Measurements from ENCODE around the gene TMEM190. TPM values are rescaled to one million over a fixed set of nuclear protein-coding genes. Genes with fewer than 3 reads are reported as not detected.

TMEM190 gene
- polyA plus RNA-seq, 1 experiment: 1.3 TPM

- TF ChIP-seq CTCF (IDR thresholded peaks at IDR 0.05; ENCODE audit: insufficient read depth, low read depth, low read length): no peak
- POLR2A ChIA-PET: no interaction called here
- CTCF ChIA-PET: interaction anchor here (0.6 to 2.0 kb wide), 4 partner anchors 13 to 123 kb away, joined by 3 to 9 read pairs (median 3); no protein-coding TSS in a partner anchor
- no peak for DNase-seq (ENCODE audit: low read depth)
- Histone ChIP-seq H3K4me3 (ENCODE audit: low read depth, low read length) (no peak overlapping the region), H3K27me3 (ENCODE audit: control insufficient read depth, insufficient read depth, low read length) (peaks cover 6% of the 10 kb centered on the region), H3K36me3 (ENCODE audit: control insufficient read depth, insufficient read depth, low read length) (no peaks in the 10 kb centered on the region)
Measured at GRCh38 chr19:55424518-55424917, 47.9 kb downstream of the TMEM190 start.

DNA sequence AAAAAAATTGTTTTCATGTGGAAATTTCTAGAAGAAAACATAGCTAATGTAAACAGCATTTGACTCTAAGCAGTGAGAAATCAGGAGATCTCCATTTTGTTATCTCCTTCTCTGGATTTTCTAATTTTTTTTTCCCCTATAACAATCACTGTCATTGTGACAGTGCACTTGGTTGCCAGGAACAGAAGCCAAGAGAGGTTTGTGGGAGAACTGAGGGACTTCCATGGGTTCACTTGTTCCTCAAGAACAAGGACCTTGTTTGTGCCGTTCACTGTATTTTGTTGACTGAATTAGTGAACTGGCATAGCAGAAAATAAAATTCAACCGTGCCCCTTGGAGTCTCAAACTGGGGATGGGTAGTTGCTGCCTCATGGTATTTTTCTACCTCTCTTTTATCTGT lies 49.4 kb downstream of the TMEM190 start:
- POLR2A ChIA-PET: no interaction called here
- CTCF ChIA-PET: interaction anchor here (0.6 to 2.0 kb wide), 3 partner anchors 8 to 193 kb away, joined by 4 to 7 read pairs (median 5); no protein-coding TSS in a partner anchor
- Histone ChIP-seq H3K27me3 (ENCODE audit: control insufficient read depth, insufficient read depth, low read length) (peaks cover 6% of the 10 kb centered on the region), H3K4me3 (ENCODE audit: low read depth, low read length) (no peak overlapping the region), H3K36me3 (ENCODE audit: control insufficient read depth, insufficient read depth, low read length) (no peaks in the 10 kb centered on the region)
- no peak for DNase-seq (ENCODE audit: low read depth)
- no peak for TF ChIP-seq CTCF (IDR thresholded peaks at IDR 0.05; ENCODE audit: insufficient read depth, low read depth, low read length)

Other genes starting within 250 kb of the TMEM190 start
- 10.4 and 10.5 TPM in 2 replicates for gene TNNT1, start 227.6 kb upstream of the TMEM190 start, polyA plus RNA-seq (2011; rRNA removed)
- gene TNNI3, start 219.1 kb upstream of the TMEM190 start, polyA plus RNA-seq (2011; rRNA removed): 0.12 TPM in 1 of 2 replicates, not detected in the other
- gene DNAAF3, start 210.2 kb upstream of the TMEM190 start, polyA plus RNA-seq (2011; rRNA removed): 0.39 and 0.51 TPM in 2 replicates
- gene SYT5, start 196.5 kb upstream of the TMEM190 start, polyA plus RNA-seq (2011; rRNA removed): 0.26 and 0.47 TPM in 2 replicates
- 2.2 and 4.3 TPM in 2 replicates for gene PTPRH, start 167.3 kb upstream of the TMEM190 start, polyA plus RNA-seq (2011; rRNA removed)
- 0.56 and 1.5 TPM in 2 replicates for gene TMEM86B, start 148.1 kb upstream of the TMEM190 start, polyA plus RNA-seq (2011; rRNA removed)
- gene PPP6R1, start 117.8 kb upstream of the TMEM190 start, polyA plus RNA-seq (2011; rRNA removed): 25.9 and 42.5 TPM in 2 replicates
- 24.4 and 43.8 TPM in 2 replicates for gene HSPBP1, start 96.7 kb upstream of the TMEM190 start, polyA plus RNA-seq (2011; rRNA removed)
- 10.6 and 12.8 TPM in 2 replicates for gene BRSK1, start 92.8 kb upstream of the TMEM190 start, polyA plus RNA-seq (2011; rRNA removed)
- gene TMEM150B, start 51.5 kb upstream of the TMEM190 start, polyA plus RNA-seq (2011; rRNA removed): not detected in 2 replicates
- 3.7 and 6.4 TPM in 2 replicates for gene KMT5C, start 37.0 kb upstream of the TMEM190 start, polyA plus RNA-seq (2011; rRNA removed)
- gene COX6B2, start 22.1 kb upstream of the TMEM190 start, polyA plus RNA-seq (2011; rRNA removed): 0.12 and 0.58 TPM in 2 replicates
- gene GARIN5B, start 13.6 kb upstream of the TMEM190 start, polyA plus RNA-seq (2011; rRNA removed): 0.02 TPM in 1 of 2 replicates, not detected in the other
- 11.9 and 16.4 TPM in 2 replicates for gene IL11, start 6.4 kb upstream of the TMEM190 start, polyA plus RNA-seq (2011; rRNA removed)
- gene TMEM238, start 7.5 kb downstream of the TMEM190 start, polyA plus RNA-seq (2011; rRNA removed): 0.10 and 0.15 TPM in 2 replicates
- 485 and 838 TPM in 2 replicates for gene RPL28, start 9.1 kb downstream of the TMEM190 start, polyA plus RNA-seq (2011; rRNA removed)
- gene UBE2S, start 31.0 kb downstream of the TMEM190 start, polyA plus RNA-seq (2011; rRNA removed): 47.7 and 79.4 TPM in 2 replicates
- gene SHISA7, start 66.5 kb downstream of the TMEM190 start, polyA plus RNA-seq (2011; rRNA removed): not detected in 2 replicates
- gene ISOC2, start 84.8 kb downstream of the TMEM190 start, polyA plus RNA-seq (2011; rRNA removed): 93.8 and 123 TPM in 2 replicates
- gene C19orf85, start 87.9 kb downstream of the TMEM190 start, polyA plus RNA-seq (2011; rRNA removed): not detected in 2 replicates
- gene ZNF628, start 99.8 kb downstream of the TMEM190 start, polyA plus RNA-seq (2011; rRNA removed): 0.36 and 0.48 TPM in 2 replicates
- 20.4 and 34.8 TPM in 2 replicates for gene NAT14, start 108.4 kb downstream of the TMEM190 start, polyA plus RNA-seq (2011; rRNA removed)
- 5.5 and 8.2 TPM in 2 replicates for gene SSC5D, start 111.6 kb downstream of the TMEM190 start, polyA plus RNA-seq (2011; rRNA removed)
- gene SBK2, start 160.3 kb downstream of the TMEM190 start, polyA plus RNA-seq (2011; rRNA removed): 0.07 TPM in 1 of 2 replicates, not detected in the other
- gene SBK3, start 168.7 kb downstream of the TMEM190 start, polyA plus RNA-seq (2011; rRNA removed): 0.06 and 0.11 TPM in 2 replicates
- 2.6 and 3.8 TPM in 2 replicates for gene ZNF579, start 204.0 kb downstream of the TMEM190 start, polyA plus RNA-seq (2011; rRNA removed)
- 3.7 and 4.0 TPM in 2 replicates for gene FIZ1, start 222.7 kb downstream of the TMEM190 start, polyA plus RNA-seq (2011; rRNA removed)
- 7.8 TPM in 2 replicates for gene ZNF524, start 223.5 kb downstream of the TMEM190 start, polyA plus RNA-seq (2011; rRNA removed)
- 1.2 and 1.4 TPM in 2 replicates for gene ZNF865, start 228.8 kb downstream of the TMEM190 start, polyA plus RNA-seq (2011; rRNA removed)
- gene ZNF784, start 247.7 kb downstream of the TMEM190 start, polyA plus RNA-seq (2011; rRNA removed): 2.9 and 4.5 TPM in 2 replicates